GM08714 (cell line): ENCODE measurements around the gene PACS2.

Source experiments
- H3K4me3 ChIP-seq: fragments of 200-500 bp; sonication (Bioruptor generic); 2 replicates; pipeline ENCODE4 v1.5.1; 2014; ENCODE audit warnings: mild to moderate bottlenecking, low read length, inconsistent platforms
- ZNF274 ChIP-seq: IDR thresholded peaks from 2 replicates; pipeline ENCODE4 v1.6.1; 2012; ENCODE audit warnings: mild to moderate bottlenecking, low read depth, low read length

PACS2 gene

DNA sequence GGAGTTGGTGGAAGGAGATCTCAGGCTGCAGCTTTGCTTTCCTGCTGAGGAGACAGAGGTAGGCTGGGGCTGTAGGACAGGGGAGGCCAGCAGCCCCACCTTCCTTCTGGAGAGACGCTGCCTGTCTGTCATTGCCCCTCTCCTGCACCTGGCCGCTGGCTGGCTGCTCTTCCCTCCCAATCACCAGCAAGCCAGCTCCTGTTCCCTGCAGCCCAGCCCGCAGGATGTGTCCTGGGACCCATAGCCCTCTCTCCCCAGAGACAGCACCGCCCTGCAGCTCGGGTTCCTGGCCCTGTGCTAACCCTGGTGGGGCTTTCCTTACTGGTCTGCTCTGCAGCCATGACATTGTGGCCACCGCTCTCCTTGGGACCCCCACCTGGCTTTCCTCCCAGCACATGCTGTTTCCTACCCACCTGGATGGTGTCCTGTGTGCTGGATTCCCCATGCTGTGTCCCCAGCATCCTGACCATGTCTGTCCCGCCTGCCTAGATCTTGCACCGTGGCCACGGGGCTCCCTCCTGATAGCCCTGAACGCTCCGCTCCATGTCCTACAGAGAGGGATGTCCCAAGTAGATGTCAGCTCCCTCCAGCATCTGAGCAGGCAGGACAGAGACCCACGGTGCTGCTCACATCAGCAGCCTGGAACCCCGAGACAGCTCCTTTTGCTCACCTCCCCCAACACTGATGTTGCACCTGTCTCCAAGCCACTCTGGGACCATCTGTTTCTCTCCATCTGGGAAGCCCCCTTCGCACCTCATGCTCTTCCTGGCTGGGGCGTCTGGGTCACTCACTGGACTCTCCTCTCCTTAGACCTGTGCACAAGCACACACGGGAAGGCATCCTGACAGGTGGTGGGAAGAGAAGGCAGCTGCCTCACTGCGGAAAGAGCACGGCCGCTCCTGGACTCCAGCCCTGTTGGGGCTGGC is 104.0 kb downstream of the PACS2 start:
- TF ChIP-seq ZNF274 = no peak
- peak overlapping the region; percentile 52; the same call in 1 of the 2 replicates for H3K4me3 ChIP-seq

DNA sequence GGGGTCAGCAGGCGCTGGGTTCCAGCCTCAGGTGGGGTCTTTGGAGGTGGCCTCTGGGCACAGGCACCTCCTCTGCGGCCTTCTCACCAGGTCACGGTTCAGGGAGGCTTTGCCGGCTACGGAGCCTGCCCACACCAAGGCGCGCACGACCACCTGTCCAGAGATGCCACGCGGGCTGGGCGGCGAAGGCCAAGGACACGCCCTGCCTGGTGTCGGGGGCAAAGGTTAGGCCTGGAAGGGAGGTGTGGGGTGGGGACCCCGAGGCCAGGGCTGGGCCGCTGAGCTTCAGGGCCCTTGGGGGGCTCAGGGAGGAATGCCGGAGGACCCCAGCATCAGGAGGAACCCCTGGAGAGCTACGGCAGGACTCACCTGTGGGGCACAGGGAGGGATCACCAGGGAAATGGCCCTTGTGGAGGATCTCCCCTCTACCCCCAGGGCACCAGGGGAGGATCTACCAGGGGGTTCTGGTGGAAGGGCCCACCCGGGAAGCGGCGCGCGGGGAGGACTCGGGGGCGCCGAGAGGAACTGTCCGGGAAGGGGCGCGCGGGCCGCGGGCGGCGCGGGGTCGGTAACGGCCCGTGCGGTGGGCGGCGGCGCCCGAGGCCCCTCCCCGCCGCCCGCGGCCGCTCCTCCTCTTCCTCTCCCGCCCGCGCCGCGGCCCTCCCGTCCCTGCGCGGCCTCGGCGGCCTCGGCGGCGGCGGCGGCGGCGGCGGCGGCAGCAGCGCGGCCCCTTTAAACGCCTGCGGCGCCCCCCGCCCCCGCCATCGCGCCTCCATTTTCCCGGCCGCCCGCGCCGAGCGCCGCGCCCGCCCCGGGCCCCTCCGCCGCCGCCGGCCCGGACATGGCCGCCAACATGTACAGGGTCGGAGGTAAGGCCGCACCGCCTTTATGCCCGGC is 104.9 kb downstream of the PACS2 start, which contains the start of gene MTA1:
Gene MTA1 (plus strand): TSS at position 633 of the 897 bp plus-strand sequence. CDS start 209 bp downstream, at position 842.
- TF ChIP-seq ZNF274 = no peak
- H3K4me3 ChIP-seq = peak within 1 kb of the TSS; percentile 86

DNA sequence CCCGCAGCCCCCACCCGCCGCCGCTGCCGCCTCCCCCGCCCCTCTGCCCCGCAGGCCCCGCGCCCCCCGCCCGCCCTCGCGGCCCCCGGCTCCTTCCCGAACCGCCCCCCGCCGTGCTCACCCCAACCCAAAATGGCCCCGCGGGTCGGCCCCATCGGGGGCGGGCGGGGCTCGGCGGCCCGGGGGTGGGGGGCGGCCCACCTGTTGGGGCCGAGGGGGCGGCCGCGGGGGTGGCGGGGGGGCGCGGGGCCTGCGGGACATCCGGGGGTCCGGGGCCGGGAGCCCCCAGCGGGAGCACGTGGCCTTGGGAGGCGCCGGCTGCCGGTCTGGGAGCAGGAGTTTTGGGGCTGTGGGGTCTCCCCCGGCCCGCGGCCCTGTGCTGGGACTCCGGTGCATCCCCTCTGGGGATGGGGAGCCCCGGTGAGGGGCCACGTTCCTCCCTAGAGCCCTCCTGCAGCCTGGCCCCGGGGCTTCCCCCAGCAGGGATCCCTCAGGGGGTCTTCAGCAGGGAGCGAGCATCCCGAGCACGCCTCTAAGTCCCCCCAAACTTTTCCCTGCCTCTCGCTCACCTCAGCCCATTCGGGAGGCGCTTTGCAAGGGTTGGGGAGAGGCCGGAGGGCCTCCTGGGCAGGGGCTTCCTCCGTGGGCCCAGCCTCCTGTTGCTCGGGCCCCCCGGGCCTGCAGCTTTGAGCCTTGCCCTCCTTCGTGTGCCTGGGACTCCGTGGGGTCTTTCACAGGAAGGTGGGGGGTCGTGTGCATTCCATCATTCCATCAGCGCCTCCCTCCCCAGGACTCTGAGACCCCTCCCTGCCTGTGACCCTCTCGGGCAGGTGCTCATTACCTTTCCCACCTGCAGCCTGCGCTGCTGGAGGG is 105.8 kb downstream of the PACS2 start:
- H3K4me3 ChIP-seq = peak overlapping the region; percentile 86
- TF ChIP-seq ZNF274 = no peak

DNA sequence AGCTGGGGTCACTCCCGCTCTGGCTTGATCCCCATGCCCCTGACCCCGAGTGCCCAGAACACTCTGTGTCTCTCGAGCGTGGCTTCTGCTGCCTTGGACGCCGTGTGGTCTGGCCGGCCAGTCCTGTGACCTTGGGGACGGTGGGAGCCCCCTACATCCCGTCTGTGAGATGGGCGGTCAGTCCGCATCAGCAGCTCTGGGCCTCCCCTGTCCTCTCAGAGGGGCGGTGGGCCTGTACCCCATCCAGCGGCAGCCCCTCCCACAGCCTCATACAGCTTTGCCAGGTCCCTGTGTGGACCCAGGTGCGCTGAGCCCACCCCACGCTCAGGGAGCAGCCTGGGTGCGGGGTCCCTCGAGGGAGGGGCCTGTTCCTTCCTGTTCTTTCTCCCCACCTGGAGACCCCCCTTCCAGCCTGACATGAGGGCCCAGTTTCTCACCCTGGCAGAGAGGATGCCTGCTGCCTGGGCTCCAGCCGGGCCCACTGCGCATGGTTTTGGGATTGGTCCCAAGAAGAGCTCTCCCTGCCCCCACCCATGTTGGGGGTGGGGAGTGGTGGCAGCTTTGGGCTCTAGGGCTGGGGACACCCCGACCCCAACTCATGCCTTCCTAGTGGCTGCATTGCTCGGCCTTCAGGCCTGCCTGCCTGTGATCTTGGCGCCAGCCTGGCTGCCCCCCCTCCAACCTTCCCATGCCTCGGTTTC is 106.6 kb downstream of the PACS2 start:
- TF ChIP-seq ZNF274 = no peak
- H3K4me3 ChIP-seq = peak overlapping the region; percentile 86

DNA sequence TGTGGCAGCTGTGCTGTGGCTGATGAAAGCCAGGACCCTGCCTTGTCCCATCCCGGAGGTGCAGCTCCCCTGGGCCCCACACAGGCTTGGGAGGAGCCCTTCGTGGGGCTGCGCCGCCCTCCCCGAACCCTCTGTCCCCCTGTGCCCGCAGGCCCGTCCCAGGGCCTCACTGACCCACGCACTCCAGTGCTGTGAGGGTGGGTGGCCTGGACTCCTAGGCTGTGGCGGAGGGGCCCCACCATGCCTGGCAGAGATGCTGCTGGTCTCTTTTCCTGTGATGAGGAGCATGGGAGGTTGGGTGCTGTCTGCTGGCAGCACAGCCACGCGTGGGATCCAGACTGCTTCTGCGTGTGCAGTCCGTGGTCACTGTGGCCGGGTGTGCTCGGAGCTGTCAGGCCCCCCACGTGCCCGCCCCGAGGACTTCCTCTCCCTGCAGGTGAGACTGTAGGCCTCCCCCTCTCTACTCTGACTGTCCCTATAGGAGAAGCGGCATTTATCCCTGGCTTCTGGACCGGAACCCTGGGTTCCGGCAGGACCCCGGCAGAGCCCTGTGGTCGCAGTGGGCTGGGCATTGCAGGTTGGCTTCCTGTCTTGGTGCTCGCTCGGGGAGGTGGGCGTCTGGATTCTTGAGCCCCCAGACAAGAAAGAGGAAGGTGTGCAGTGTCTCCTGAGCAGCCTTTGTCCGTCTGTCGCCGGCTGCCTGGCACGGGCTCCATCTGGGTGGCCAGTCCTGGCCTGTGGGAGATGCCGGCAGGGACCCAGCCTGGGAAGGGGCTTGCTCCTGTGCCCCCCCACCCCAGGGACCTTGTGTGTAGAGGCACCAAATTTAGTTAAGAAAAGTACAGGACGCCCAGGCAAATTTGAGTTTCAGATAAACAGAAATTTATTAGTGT is 107.4 kb downstream of the PACS2 start:
- H3K4me3 ChIP-seq = peak overlapping the region; percentile 86; the same call in 1 of the 2 replicates

DNA sequence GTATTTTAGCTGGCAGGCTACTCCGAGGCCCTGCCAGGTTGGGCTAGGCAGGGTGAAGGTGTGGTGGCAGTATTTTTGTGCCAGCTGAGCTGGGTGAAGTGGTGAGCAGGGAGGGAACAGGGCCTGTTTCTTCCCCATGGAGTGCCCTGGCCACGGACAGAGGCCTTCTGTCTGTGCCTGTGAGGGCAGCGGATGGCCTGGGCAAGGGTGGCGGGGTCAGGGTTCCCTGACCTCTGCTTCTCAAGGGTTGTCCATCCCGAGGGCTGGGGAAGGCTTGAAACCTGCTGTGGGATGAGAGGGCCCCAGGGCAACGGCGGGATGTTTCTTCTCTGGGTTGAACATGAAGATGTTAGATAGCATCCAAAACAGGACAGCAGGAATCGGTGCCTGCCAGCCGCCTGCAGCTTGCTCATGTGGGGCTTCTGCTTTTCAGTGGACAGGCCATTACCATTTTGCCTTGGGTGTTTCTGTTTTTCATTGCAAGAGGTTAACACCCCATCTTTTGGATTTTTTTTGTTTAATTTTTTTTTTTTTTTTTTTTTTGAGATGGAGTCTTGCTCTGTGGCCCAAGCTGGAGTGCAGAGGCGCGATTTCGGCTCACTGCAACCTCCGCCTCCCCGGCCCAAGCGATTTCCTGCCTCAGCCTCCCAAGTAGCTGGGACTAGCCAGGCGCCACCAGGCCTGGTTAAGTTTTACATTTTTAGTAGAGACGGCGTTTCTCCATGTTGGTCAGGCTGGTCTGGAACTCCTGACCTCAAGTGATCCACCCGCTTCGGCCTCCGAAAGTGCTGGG is 108.3 kb downstream of the PACS2 start:
- TF ChIP-seq ZNF274 = no peak
- no peak overlapping the region for H3K4me3 ChIP-seq

More for the DNA sequence above, 107.4 kb downstream of the PACS2 start:
- no peak for TF ChIP-seq ZNF274

DNA sequence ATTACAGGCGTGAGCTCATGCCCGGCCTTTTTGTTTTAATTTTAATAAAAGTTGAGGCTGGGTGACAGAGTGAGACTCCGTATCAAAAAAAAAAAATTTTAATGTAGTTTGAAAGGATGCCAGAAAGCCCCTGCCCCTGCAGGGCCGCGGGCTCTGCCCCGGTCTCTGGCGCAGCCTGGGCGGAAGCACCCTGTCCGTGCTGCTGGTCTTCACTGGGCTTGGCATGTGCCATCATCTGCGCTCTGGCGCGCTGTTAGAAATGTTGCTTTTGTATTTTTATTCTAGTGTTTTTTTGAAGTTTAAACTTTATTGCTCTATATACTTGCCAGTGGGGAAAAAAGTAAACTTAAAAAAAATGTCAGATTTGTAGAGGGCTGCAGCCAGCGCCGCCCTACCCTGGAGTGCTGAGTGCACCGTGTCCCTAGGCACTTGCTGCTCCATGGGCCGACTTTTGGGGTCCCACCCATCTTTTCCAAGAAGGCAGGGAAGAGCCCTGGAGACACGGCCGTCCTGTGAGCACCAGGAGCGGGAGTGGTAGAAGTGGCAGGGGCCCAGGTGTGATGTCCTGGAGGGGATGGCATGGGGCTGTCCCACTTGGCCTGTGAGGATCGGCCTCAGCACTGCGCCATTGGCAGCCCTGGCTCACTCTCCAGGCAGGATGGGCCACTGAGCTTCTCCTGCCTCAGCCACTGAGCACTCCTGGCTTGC is 109.1 kb downstream of the PACS2 start:
- H3K4me3 ChIP-seq = no peak overlapping the region
- TF ChIP-seq ZNF274 = no peak

DNA sequence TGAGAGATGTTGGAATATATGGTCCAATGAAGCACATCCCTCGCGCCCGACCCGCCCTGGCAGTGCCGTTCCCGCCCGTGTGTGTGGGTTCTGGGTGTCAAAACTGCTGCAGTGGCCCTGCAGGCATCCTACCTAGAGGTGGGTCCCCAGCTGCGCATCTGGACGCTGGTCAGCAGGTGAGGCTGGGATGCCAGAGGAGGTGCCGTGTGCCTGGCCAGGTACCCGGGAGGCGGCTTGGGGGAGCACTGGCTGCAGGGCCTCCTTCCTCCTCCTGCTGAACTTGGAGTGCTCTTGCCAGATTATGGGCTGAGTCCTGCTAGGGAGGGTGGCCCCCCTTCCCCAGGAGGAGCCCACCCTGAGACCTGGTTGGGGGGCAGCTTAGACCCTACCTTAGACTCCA is 110.3 kb downstream of the PACS2 start:
- no peak for TF ChIP-seq ZNF274

DNA sequence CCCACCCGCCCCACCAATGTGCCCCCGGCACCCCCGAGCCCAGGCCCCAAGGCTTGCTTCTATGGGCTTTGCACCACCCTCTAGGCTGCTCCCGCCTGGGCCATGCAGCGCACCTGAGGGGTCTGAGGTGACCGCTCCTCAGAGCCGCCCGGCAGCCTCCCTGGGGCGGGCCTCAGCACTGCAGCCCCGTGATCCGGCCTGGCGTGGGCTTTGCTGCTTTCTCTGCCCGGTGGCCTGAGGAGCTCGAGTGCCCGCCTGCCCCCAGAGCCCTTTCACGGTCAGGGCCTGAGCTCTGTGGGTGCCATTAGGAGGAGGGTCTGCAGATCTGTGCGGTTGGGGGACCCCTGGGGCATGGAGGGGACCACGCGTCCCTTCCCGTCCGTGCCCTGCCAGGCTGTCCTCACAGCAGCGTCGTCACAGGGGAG is 111.3 kb downstream of the PACS2 start:
- TF ChIP-seq ZNF274 = no peak
- no peak overlapping the region for H3K4me3 ChIP-seq

More for the DNA sequence above, 110.3 kb downstream of the PACS2 start:
- no peak overlapping the region for H3K4me3 ChIP-seq

DNA sequence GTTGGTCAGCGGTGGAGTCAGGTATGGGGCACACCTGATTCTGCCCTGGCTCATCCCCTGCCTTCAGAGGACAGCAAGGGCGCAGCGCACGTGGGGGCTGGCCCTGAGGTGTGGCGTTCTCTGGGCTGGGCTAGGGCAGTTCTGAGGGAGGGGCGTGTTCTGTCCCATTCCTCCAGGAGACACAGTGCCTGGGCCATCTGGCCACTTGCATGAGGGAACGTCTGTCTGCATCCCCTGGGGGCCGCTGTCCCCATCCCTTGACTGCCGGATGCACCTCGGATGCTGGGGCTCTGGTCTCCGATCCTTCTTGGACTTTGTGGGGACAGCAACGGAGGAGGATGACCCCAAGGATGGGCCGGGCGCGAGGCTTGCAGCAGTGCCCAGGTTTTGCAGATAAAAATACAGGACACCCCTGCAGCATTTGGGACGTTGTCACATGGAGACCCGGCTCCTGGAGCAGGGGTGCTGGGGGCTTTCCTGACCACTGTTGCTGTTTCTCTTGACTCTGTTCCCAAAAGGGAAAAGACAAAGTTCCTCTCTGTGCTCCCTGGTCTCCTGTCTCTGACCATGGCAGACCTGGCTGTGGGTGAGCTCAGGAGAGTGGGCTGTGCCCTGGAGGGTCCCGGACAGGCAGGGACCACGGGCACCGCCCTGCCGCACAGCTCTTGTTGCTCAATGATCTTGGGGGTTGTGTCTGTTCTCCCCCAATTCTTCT is 112.0 kb downstream of the PACS2 start:
- no peak overlapping the region for H3K4me3 ChIP-seq
- TF ChIP-seq ZNF274 = no peak
